Spleen (tissue), 7 donors: ENCODE data around the gene CYGB.

Experiments used
- POLR2A ChIP-seq, 3 donors: fragments of 450-650 bp; IDR thresholded peaks; one replicate each; pipeline ENCODE4 v1.5.1; 2017; ENCODE audit warnings: antibody characterized with exemption in 3 of 3, mild to moderate bottlenecking in 1 of 3
- POLR2AphosphoS5 ChIP-seq, 3 donors: sonication (generic); formaldehyde crosslinking; IDR thresholded peaks; one replicate each; pipeline ENCODE4 v1.5.1; 2017; ENCODE audit warnings: antibody characterized with exemption in 3 of 3
- TF ChIP-seq, protein P1 (sequence below), 11 experiments: fragments of 200-600 bp in 7 of 11; fragments of 450-650 bp in 4 of 11; sonication (generic) in 4 of 11; IDR thresholded peaks in 8 of 11; conservative IDR thresholded peaks in 3 of 11; 1 replicate in 7 of 11; 2 replicates in 4 of 11; pipeline versions ENCODE4 v1.4.0 to v1.8.0; 2016 to 2021; ENCODE audit warnings: antibody characterized with exemption in 11 of 11, inconsistent platforms in 4 of 11, mild to moderate bottlenecking in 1 of 11
- donor health status: DM: no; HTN: no; CAD: no; lungs with moderate emphysema.
- donor health status: DM: no; HTN: no; CAD: no.
- donor health status: DM: no; HTN: no; CAD: no.

GRCh38 chr17:76537288-76537577, 276 bp downstream of the CYGB start:
- TF ChIP-seq, protein P1, sequence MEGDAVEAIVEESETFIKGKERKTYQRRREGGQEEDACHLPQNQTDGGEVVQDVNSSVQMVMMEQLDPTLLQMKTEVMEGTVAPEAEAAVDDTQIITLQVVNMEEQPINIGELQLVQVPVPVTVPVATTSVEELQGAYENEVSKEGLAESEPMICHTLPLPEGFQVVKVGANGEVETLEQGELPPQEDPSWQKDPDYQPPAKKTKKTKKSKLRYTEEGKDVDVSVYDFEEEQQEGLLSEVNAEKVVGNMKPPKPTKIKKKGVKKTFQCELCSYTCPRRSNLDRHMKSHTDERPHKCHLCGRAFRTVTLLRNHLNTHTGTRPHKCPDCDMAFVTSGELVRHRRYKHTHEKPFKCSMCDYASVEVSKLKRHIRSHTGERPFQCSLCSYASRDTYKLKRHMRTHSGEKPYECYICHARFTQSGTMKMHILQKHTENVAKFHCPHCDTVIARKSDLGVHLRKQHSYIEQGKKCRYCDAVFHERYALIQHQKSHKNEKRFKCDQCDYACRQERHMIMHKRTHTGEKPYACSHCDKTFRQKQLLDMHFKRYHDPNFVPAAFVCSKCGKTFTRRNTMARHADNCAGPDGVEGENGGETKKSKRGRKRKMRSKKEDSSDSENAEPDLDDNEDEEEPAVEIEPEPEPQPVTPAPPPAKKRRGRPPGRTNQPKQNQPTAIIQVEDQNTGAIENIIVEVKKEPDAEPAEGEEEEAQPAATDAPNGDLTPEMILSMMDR (IDR thresholded peaks at IDR 0.05 in 8 of 11, conservative IDR thresholded peaks at IDR 0.05 in 3 of 11), result no peak
- TF ChIP-seq POLR2A (IDR thresholded peaks at IDR 0.05) (no peak), POLR2AphosphoS5 (IDR thresholded peaks at IDR 0.05) (no peak)
